CD4-positive, alpha-beta T cell treated with Interleukin-4 for 1 hour (primary cell): ENCODE results near the gene PDE6A.

Source experiments
- DNase-seq, 2 donors: peaks; one replicate each; pipeline ENCODE4 v3.0.0-alpha.2; 2020 to 2022

Gene PDE6A

GRCh38 chr5:149809931-149810691 is 134.5 kb downstream of the PDE6A start:
- no peak for DNase-seq

GRCh38 chr5:149808264-149808982 is 136.2 kb downstream of the PDE6A start:
- no peak for DNase-seq
